H1 (cell line): ENCODE results near the gene HIGD2A. TPM values are rescaled to one million over a fixed set of nuclear protein-coding genes. Genes with fewer than 3 reads are reported as not detected.

Source experiments
- CTCF ChIA-PET: fragments of 300-600 bp; sonication (Branson Sonifier 250); formaldehyde crosslinking; loops from one replicate; lab custom pipeline; 2021; ENCODE audit not compliant: partially characterized antibody; lab: Charles Lee
- POLR2A ChIA-PET: fragments of 300-600 bp; sonication (Branson Sonifier 250); formaldehyde crosslinking; loops from one replicate; lab custom pipeline; 2021; ENCODE audit warnings: inconsistent platforms; ENCODE audit not compliant: partially characterized antibody; lab: Charles Lee
- DNase-seq, 2 experiments: peaks; one replicate each; pipeline versions ENCODE4 v3.0.0 to v3.0.0-alpha.2; 2010 to 2022; ENCODE audit warnings: low spot score in 2 of 2, low read depth in 1 of 2, mixed read lengths in 1 of 2
- FAIRE-seq: peaks from 2 replicates; lab custom pipeline; 2011; peaks lifted over from hg19 to GRCh38; lab: Jason Lieb, UNC
- H2AFZ ChIP-seq: 2 replicates; pipeline ENCODE4 v1.8.1; 2012; ENCODE audit warnings: low read length, inconsistent platforms
- H2AK5ac ChIP-seq: 2 replicates; pipeline ENCODE4 v1.6.1; 2013; ENCODE audit warnings: low read depth, low read length
- H2BK120ac ChIP-seq: replicated peaks from 2 replicates; pipeline ENCODE3; 2013; ENCODE audit warnings: low read depth, low read length, inconsistent platforms
- H2BK12ac ChIP-seq: 2 replicates; pipeline ENCODE4 v1.6.1; 2013; ENCODE audit warnings: low read depth, low read length
- H2BK15ac ChIP-seq: 2 replicates; pipeline ENCODE4 v1.6.1; 2013; ENCODE audit warnings: low read length
- H2BK20ac ChIP-seq: 2 replicates; pipeline ENCODE4 v1.6.1; 2013; ENCODE audit warnings: low read length
- H2BK5ac ChIP-seq: 2 replicates; pipeline ENCODE4 v1.6.1; 2013; ENCODE audit warnings: low read depth, low read length
- H3K14ac ChIP-seq: 2 replicates; pipeline ENCODE4 v1.6.1; 2013; ENCODE audit warnings: inconsistent platforms; ENCODE audit not compliant: insufficient read length
- H3K18ac ChIP-seq: 2 replicates; pipeline ENCODE4 v1.6.1; 2013; ENCODE audit warnings: low read length; ENCODE audit errors: extremely low read depth
- H3K23ac ChIP-seq: 2 replicates; pipeline ENCODE4 v1.6.1; 2013; ENCODE audit warnings: inconsistent platforms; ENCODE audit not compliant: insufficient read length
- H3K23me2 ChIP-seq: 2 replicates; pipeline ENCODE4 v1.6.1; 2013; ENCODE audit warnings: low read depth, low read length
- H3K27ac ChIP-seq: 2 replicates; pipeline ENCODE4 v1.6.1; 2011; ENCODE audit warnings: low read depth, low read length, inconsistent platforms
- H3K27me3 ChIP-seq, 4 experiments: replicated peaks in 1 of 4; 1 replicate in 1 of 4; 2 replicates in 3 of 4; pipeline versions ENCODE4 v1.6.1 to v1.8.1; 2011 to 2013; ENCODE audit warnings: low read length in 3 of 4, mild to moderate bottlenecking in 3 of 4, inconsistent platforms in 2 of 4, mixed read lengths in 2 of 4, moderate library complexity in 1 of 4; ENCODE audit not compliant: control insufficient read depth in 3 of 4, insufficient read depth in 3 of 4; ENCODE audit errors: extremely low read depth in 1 of 4
- H3K36me3 ChIP-seq, 4 experiments: 2 replicates each; pipeline versions ENCODE4 v1.6.1 to v1.8.1; 2011 to 2013; ENCODE audit warnings: mild to moderate bottlenecking in 4 of 4, low read length in 3 of 4, moderate library complexity in 2 of 4, control low read depth in 1 of 4, inconsistent platforms in 1 of 4; ENCODE audit not compliant: insufficient read depth in 4 of 4, control insufficient read depth in 2 of 4
- H3K4ac ChIP-seq: replicated peaks from 2 replicates; pipeline ENCODE3; 2013; ENCODE audit warnings: low read length, low read depth, mixed read lengths, inconsistent platforms; ENCODE audit not compliant: insufficient read length
- H3K4me1 ChIP-seq, 4 experiments: replicated peaks in 1 of 4; 1 replicate in 1 of 4; 2 replicates in 3 of 4; pipeline versions ENCODE4 v1.6.1 to v1.8.1; 2011 to 2013; ENCODE audit warnings: low read length in 3 of 4, inconsistent platforms in 2 of 4, mixed read lengths in 1 of 4; ENCODE audit not compliant: insufficient read depth in 4 of 4, control insufficient read depth in 3 of 4
- H3K4me2 ChIP-seq, 2 experiments: 2 replicates each; pipeline versions ENCODE4 v1.6.1 to v1.8.1; 2011 to 2013; ENCODE audit warnings: low read depth in 2 of 2, low read length in 2 of 2, control low read depth in 1 of 2, inconsistent platforms in 1 of 2, mild to moderate bottlenecking in 1 of 2; ENCODE audit not compliant: insufficient read depth in 1 of 2
- H3K4me3 ChIP-seq, 4 experiments: fragments of 200-600, 300-600 bp in 1 of 4; sonication (generic), shearing (Covaris generic), sonication (Bioruptor Twin) in 1 of 4; 2 replicates each; pipeline versions ENCODE4 v1.5.1 to v1.8.1; 2011 to 2016; ENCODE audit warnings: low read length in 4 of 4, low read depth in 3 of 4, control low read depth in 2 of 4, inconsistent platforms in 2 of 4, mild to moderate bottlenecking in 2 of 4, mixed read lengths in 1 of 4, moderate library complexity in 1 of 4; ENCODE audit not compliant: insufficient read depth in 2 of 4; ENCODE audit errors: extremely low read depth in 1 of 4
- H3K56ac ChIP-seq: replicated peaks from 2 replicates; pipeline ENCODE3; 2013; ENCODE audit warnings: low read depth, mild to moderate bottlenecking, mixed read lengths, low read length, inconsistent platforms; ENCODE audit not compliant: insufficient read length
- H3K79me1 ChIP-seq: 2 replicates; pipeline ENCODE4 v1.6.1; 2013; ENCODE audit warnings: low read depth, low read length, control low read depth
- H3K79me2 ChIP-seq, 2 experiments: 2 replicates each; pipeline versions ENCODE4 v1.6.1 to v1.8.1; 2012 to 2013; ENCODE audit warnings: low read length in 2 of 2, mild to moderate bottlenecking in 2 of 2, inconsistent platforms in 1 of 2; ENCODE audit not compliant: insufficient read depth in 2 of 2, control insufficient read depth in 1 of 2
- H3K9ac ChIP-seq, 4 experiments: replicated peaks in 1 of 4; 1 replicate in 1 of 4; 2 replicates in 3 of 4; pipeline versions ENCODE4 v1.6.1 to v1.8.1; 2011 to 2013; ENCODE audit warnings: low read depth in 3 of 4, low read length in 3 of 4, control low read depth in 2 of 4, mild to moderate bottlenecking in 2 of 4, moderate library complexity in 2 of 4, inconsistent platforms in 1 of 4; ENCODE audit errors: extremely low read depth in 1 of 4
- H3K9me3 ChIP-seq, 2 experiments: 2 replicates each; pipeline versions ENCODE4 v1.6.1 to v1.8.1; 2012 to 2013; ENCODE audit warnings: mild to moderate bottlenecking in 2 of 2, moderate library complexity in 2 of 2, control low read depth in 1 of 2, inconsistent platforms in 1 of 2, low read depth in 1 of 2, low read length in 1 of 2, mixed read lengths in 1 of 2; ENCODE audit not compliant: insufficient read depth in 2 of 2
- H4K20me1 ChIP-seq, 2 experiments: replicated peaks in 1 of 2; 2 replicates each; pipeline versions ENCODE3 to v1.8.1; 2011 to 2013; ENCODE audit warnings: inconsistent platforms in 2 of 2, low read length in 2 of 2, mild to moderate bottlenecking in 1 of 2; ENCODE audit not compliant: insufficient read depth in 2 of 2, control insufficient read depth in 1 of 2
- H4K5ac ChIP-seq: 2 replicates; pipeline ENCODE4 v1.6.1; 2013; ENCODE audit warnings: low read length, low read depth, mixed read lengths, inconsistent platforms; ENCODE audit not compliant: insufficient read length
- H4K8ac ChIP-seq: 2 replicates; pipeline ENCODE4 v1.8.0; 2013; ENCODE audit warnings: mild to moderate bottlenecking, moderate library complexity, low read length, inconsistent platforms; ENCODE audit not compliant: insufficient read depth; ENCODE audit errors: extremely low read depth
- H4K91ac ChIP-seq: replicated peaks from 2 replicates; pipeline ENCODE3; 2013; ENCODE audit warnings: low read length, mixed read lengths, inconsistent platforms; ENCODE audit not compliant: insufficient read length
- CEBPB ChIP-seq: IDR thresholded peaks from 2 replicates; pipeline ENCODE4 v1.6.1; 2012; ENCODE audit warnings: low read depth, low read length
- CHD1 ChIP-seq: IDR thresholded peaks from 2 replicates; pipeline ENCODE4 v1.6.1; 2012; ENCODE audit warnings: low read depth, low read length, improper control_type of control experiment
- CHD2 ChIP-seq: IDR thresholded peaks from 2 replicates; pipeline ENCODE4 v1.6.1; 2012; ENCODE audit warnings: low read length, improper control_type of control experiment
- EGR1 ChIP-seq: IDR thresholded peaks from 2 replicates; pipeline ENCODE4 v1.6.1; 2011; ENCODE audit warnings: low read depth, low read length, borderline replicate concordance
- GABPA ChIP-seq: IDR thresholded peaks from 2 replicates; pipeline ENCODE4 v1.6.1; 2011; ENCODE audit warnings: mild to moderate bottlenecking, low read length, moderate library complexity, borderline replicate concordance; ENCODE audit not compliant: insufficient read depth
- KDM4A ChIP-seq: IDR thresholded peaks from one replicate; pipeline ENCODE4 v1.7.1; 2012; ENCODE audit warnings: low read depth, mild to moderate bottlenecking, moderate library complexity, low read length, inconsistent platforms; ENCODE audit not compliant: severe bottlenecking
- POLR2AphosphoS5 ChIP-seq: IDR thresholded peaks from 2 replicates; pipeline ENCODE4 v1.6.1; 2011; ENCODE audit warnings: low read depth, low read length
- SIN3A ChIP-seq, 2 experiments: IDR thresholded peaks in 1 of 2; conservative IDR thresholded peaks in 1 of 2; 2 replicates each; pipeline ENCODE4 v1.6.1; 2011 to 2012; ENCODE audit warnings: low read length in 2 of 2, improper control_type of control experiment in 1 of 2, low read depth in 1 of 2, mild to moderate bottlenecking in 1 of 2
- SP4 ChIP-seq: IDR thresholded peaks from 2 replicates; pipeline ENCODE4 v1.6.1; 2012; ENCODE audit warnings: low read length, inconsistent platforms
- TAF7 ChIP-seq: optimal IDR thresholded peaks from 2 replicates; pipeline ENCODE3; 2011; ENCODE audit warnings: low read depth, mild to moderate bottlenecking, inconsistent platforms, low read length, moderate library complexity, borderline replicate concordance
- TBP ChIP-seq: IDR thresholded peaks from 2 replicates; pipeline ENCODE4 v1.6.1; 2011; ENCODE audit warnings: low read depth, low read length, improper control_type of control experiment
- WGBS, 2 experiments: shearing (Covaris generic) in 1 of 2; methylation state at CpG; one replicate each; pipeline versions ENCODE4 v1.1.6 to v1.1.7; 2013 to 2015; ENCODE audit warnings: low lambda C conversion rate in 2 of 2, mixed read lengths in 2 of 2, inconsistent platforms in 1 of 2, low coverage in 1 of 2, missing lambda C conversion rate in 1 of 2; ENCODE audit not compliant: insufficient replicate concordance in 2 of 2, insufficient coverage in 1 of 2, insufficient read length in 1 of 2; ENCODE audit errors: extremely low coverage in 1 of 2, missing lambda C conversion rate in 1 of 2; 5-methylcytosine and 5-hydroxymethylcytosine counted together
- polyA plus RNA-seq, 7 experiments: library from polyadenylated mRNA; depleted of rRNA in 3 of 7; stranded (reverse) in 5 of 7; unstranded in 2 of 7; fragments of >200 nt in 5 of 7; fragments of 200-250 nt in 2 of 7; gene quantifications; 1 replicate in 5 of 7; 2 replicates in 1 of 7; 4 replicates in 1 of 7; pipeline versions ENCODE4 v1.2.1 to v1.2.3, GENCODE V29; 2011 to 2013; ENCODE audit warnings: missing spikeins in 2 of 7, mixed read lengths in 2 of 7
- total RNA-seq: library from RNA; stranded (reverse); fragmentation: NEBNext Ultra II Directional; extraction: Animal tissue kit (Norgen Biotek cat#: 25700); gene quantifications from 2 replicates; pipeline ENCODE4 v1.2.1, GENCODE V29; 2021
- TF ChIP-seq, protein P1 (sequence below): IDR thresholded peaks from 2 replicates; pipeline ENCODE4 v1.6.1; 2012; ENCODE audit warnings: inconsistent platforms

HIGD2A gene
- total and polyA plus RNA-seq, 2 of the 8 experiments (the other 6 are each of a cell fraction or from before 2014, with no cell fraction given) = 95.5 to 264 TPM

GRCh38 chr5:176394096-176394495 is 5.5 kb downstream of the HIGD2A start:
- Histone ChIP-seq H3K23me2 (peaks cover 2% of the 10 kb centered on the region; the same call in 1 of the 2 replicates), H2BK20ac (no peak overlapping the region), H3K56ac (no peak overlapping the region), H3K4me2 (no peak overlapping the region), H3K23ac (no peak overlapping the region), H3K4me1 (no peaks in the 10 kb centered on the region), H2BK5ac (no peak overlapping the region), H3K4ac (no peak overlapping the region), H3K27ac (no peak overlapping the region), H3K79me2 (no peaks in the 10 kb centered on the region), H3K18ac (no peak overlapping the region), H2BK120ac (no peak overlapping the region), H3K79me1 (no peaks in the 10 kb centered on the region; the same call in 1 of the 2 replicates), H3K9ac (no peak overlapping the region), H2AFZ (no peak overlapping the region), H3K36me3 (no peaks in the 10 kb centered on the region; a peak in 1 of 8 replicates), H3K9me3 (no peaks in the 10 kb centered on the region), H2AK5ac (no peak overlapping the region), H3K14ac (no peak overlapping the region), H4K20me1 (peaks cover 0 to 1% of the 10 kb centered on the region in 2 experiments), H4K91ac (no peak overlapping the region), H2BK15ac (no peak overlapping the region), H4K5ac (no peak overlapping the region), H3K27me3 (no peaks in the 10 kb centered on the region), H2BK12ac (no peak overlapping the region), H4K8ac (no peak overlapping the region), H3K4me3 (no peak overlapping the region)
- DNase-seq (no peak), FAIRE-seq (no peak)
- ChIA-PET CTCF (interaction anchor here (7.9 kb wide), 1 partner anchor 12 kb away, joined by 83 read pairs; no protein-coding TSS in a partner anchor), POLR2A (interaction anchor here (0.9 to 10.2 kb wide), 5 partner anchors 12 to 144 kb away, joined by 3 to 57 read pairs (median 3); partner anchors contain the start of gene RNF44)
- TF ChIP-seq EGR1 = no peak
- no peak for TF ChIP-seq CEBPB
- TF ChIP-seq CHD2 = no peak
- TF ChIP-seq CHD1 = no peak
- TF ChIP-seq, protein P1, sequence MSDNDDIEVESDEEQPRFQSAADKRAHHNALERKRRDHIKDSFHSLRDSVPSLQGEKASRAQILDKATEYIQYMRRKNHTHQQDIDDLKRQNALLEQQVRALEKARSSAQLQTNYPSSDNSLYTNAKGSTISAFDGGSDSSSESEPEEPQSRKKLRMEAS = no peak
- TF ChIP-seq SIN3A (conservative IDR thresholded peaks at IDR 0.05 in 1 of 2, IDR thresholded peaks at IDR 0.05 in 1 of 2; ENCODE audit: low read depth in 1 of 2, low read length in 2 of 2) = no peak
- TF ChIP-seq GABPA = no peak
- TF ChIP-seq SP4 = no peak
- TF ChIP-seq KDM4A = no peak
- TF ChIP-seq POLR2AphosphoS5 = no peak
- TF ChIP-seq TAF7 = no peak
- no peak for TF ChIP-seq TBP
- 88% methylated on average over 8 of the region's 9 CpGs; no CpG with 5 or more reads in 1 of the 2 experiments for WGBS, 2 experiments
